Myocyte (in vitro differentiated cells): ENCODE results near the gene REL. TPM values are rescaled to one million over a fixed set of nuclear protein-coding genes. Genes with fewer than 3 reads are reported as not detected.
A peak's percentile ranks its signal among the peaks of the same experiment; 100 is the strongest.
"Not testable (repeated sequence)": the region's sequence is repeated elsewhere in the genome, so short reads cannot be mapped to it uniquely, and the experiment has no call there.

ENCODE experiments used
- DNase-seq: peaks from one replicate; pipeline ENCODE4 v3.0.0-alpha.2; 2012; ENCODE audit warnings: low read depth
- polyA plus RNA-seq: library from polyadenylated mRNA; unstranded; fragments of >200 nt; gene quantifications from one replicate; pipeline ENCODE4 v1.2.1, GENCODE V29; 2012; ENCODE audit warnings: missing spikeins
- total RNA-seq: library from RNA; depleted of rRNA; stranded (reverse); fragments of >200 nt; gene quantifications from 2 replicates; pipeline ENCODE4 v1.2.3, GENCODE V29; 2014

The REL gene
- total RNA-seq, result 4.0 and 4.9 TPM in 2 replicates
- 0.74 TPM for polyA plus RNA-seq

DNA sequence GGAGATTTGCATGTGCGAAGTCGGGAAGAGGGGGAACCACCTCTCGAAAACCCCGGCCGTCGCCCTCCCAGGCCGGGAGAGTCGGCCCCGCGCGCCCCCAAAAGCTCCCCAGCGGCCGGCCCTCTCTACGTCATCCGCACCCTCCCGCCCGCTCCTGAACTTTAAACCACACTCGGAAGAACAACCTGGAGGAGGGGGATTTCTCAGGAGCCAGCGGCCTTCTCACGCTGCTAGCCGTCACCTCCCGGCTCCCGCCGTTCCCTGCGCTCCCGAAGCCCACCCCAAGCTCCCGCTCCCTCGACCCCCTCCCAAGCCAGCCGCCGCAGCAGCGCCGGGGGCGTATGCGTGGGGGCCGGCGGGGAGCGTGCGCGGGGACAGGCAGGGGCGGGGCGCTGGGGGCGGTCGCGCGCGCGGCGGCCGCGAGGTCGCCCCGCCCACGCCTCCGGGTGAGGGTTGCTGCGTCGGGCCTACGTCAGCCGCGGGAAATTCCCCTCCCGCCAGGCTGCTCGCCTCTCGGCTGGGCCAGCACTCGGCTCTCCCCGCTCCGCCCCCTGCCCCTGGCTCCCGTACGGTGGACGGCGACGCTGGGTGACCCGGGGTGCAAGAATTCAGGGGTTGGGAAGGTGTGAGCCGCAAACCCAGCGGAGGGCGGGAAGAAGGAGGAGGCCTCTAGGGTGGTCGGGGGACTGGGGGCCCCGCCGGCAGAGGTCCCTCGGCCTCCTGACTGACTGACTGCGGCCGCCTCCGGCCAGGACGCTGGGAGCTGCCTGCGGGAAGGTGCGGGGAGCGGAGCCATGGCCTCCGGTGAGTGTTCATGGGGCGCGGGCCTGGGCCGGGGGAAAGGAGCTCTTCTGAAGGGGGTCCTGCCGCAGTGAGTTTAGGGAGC, at the start of gene REL:
Gene REL (plus strand): TSS at position 528 of the 886 bp plus-strand sequence. CDS start 267 bp downstream, at position 795.
- peak; percentile 88 for DNase-seq

GRCh38 chr2:60831921-60832320, 49.5 kb upstream of the REL start:
- no peak for DNase-seq

DNA sequence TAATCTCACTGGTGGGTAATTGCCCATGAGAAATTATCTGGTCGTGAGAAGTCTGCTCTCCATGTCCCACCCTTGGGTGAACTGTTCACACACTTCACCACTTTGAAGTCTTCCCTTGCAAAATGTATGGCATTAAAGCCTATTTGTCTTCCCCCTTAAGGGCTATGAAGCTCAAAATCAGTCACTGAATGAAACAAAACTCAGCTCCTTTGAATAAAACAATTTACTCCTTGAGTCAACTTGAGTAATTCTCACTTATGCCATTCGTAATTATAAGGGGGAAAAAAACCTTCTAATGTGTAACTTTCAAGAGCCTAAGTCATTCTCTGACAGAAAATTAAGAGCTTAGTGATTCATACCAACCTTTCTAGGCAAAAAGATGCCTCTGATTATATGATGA, 48.8 kb upstream of the REL start:
- DNase-seq, result no peak

- DNase-seq, result no peak
Measured at GRCh38 chr2:60834270-60834717, 47.1 kb upstream of the REL start.

- no peak for DNase-seq
Measured at GRCh38 chr2:60836491-60836890, 44.9 kb upstream of the REL start.

DNA sequence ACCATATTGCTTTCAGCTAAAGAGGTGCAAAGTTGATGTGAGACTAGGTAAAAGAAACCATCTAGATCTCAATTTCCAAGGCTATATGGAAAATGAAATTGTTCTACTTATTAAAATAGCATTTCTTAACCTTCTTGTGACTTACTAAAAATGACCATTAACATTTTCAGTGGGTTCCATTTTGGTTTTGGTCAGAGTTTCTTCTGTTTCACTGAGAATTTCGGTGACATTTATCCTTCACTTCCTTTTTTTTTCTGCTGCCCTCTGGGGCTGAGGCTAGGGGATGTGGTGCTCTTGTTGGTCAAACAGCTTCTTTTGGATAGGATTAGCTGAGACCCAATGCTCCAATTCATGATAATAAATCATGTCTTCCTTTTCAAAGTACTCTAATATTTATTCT, 44.3 kb upstream of the REL start:
- no peak for DNase-seq

GRCh38 chr2:60838481-60838880, 42.9 kb upstream of the REL start:
- DNase-seq, result no peak

GRCh38 chr2:60839126-60839813, 42.1 kb upstream of the REL start:
- no peak for DNase-seq

- no peak for DNase-seq
Measured at GRCh38 chr2:60840880-60841279, 40.5 kb upstream of the REL start.

DNA sequence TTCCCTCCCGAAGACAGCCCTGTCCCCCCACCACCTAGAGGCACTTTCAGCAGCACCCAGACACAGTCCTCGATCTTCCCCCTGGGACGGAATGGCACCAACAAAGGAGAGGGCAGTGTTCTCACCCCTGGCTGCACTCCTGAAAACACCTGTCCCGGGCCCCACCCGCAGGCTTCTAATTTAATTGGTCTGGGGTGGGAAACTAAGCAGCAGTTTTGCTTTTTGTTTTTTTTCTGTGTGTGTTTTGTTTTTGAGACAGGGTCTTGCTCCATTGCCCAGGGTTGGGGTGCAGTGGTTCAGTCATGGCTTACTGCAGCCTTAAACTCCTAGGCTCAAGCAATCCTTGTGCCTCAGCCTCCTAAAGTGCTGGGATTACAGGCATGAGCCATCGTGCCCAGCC, 38.4 kb upstream of the REL start:
- DNase-seq, result no peak

DNA sequence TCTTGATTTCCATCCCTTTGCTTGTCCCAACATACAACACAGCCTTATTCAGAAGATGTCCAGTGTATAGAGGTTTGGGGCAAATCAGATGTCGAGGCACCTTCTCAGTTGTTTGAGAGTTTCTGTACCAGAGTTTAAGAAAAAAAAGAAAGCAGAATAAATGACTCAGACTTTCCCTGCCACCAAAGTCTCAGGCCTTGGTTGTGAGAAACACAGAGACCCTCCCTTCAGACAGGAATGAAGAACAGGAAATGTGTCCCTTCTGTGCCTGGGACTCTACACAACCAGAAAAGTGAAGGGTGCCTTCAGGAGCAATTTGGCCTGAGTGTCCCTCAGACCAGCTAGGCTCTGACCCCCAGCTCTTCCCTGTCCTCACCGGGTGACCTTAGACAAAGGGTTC, 37.3 kb upstream of the REL start:
- DNase-seq, result no peak

DNA sequence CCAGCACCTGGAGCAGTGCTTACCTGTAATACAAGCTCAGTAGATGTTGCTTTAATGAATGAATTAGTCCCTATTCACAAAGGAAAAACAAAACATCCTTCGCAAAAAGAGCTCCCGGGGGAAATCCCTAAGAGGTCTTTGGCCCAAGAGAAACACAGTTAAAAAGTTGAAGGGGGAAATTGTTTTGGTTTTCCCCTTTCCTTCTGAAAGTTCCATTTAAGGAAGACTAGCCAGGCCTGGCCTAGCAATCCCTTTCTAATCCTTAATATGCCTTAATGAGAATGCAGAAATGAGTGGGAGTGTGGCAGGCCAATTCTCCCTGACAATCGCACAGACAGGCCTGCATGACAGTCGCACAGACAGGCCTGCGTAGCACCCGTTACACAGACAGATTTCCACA, 33.5 kb upstream of the REL start:
- DNase-seq, result no peak

DNA sequence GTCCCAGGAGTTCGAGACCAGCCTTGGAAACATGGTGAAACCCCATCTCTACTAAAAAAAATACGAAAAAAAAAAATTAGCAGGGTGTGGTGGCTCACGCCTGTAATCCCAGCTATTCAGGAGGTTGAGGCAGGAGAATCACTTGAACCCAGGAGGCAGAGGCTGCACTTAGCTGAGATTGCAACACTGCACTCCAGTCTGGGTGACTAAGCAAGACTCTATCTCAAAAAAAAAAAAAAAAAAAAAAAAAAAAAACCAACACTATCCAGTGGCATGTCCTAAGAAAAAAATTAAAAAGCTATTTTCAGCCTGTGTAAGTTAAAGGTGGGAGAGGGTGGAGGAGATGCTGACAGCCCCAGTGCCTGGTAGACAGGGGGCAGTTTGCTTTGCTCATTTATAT, 32.2 kb upstream of the REL start:
- no peak for DNase-seq

- no peak for DNase-seq
Measured at GRCh38 chr2:60852282-60852860, 29.0 kb upstream of the REL start.

- no peak for DNase-seq
Measured at GRCh38 chr2:60853531-60853930, 27.8 kb upstream of the REL start.

GRCh38 chr2:60855989-60856669, 25.2 kb upstream of the REL start:
- no peak for DNase-seq

DNA sequence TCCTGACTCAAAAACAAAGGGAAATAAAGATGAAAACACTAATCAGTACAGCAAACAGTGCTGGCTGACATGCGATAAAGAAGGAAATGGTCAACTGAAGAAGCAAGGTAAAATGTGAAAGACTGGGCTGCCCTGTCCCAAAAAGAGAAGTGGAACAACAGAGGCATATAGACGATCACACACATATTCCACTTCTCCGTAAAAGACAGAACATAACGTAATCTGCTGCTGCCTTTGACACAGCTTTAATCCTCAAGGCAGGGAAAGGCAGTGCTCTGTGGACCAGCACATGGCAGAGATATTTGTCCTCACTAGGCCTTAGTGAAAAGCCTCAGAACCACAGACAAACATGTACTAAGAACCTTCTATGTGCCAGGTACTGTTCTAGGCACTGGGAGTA, 24.3 kb upstream of the REL start:
- no peak for DNase-seq

- no peak for DNase-seq
Measured at GRCh38 chr2:60858897-60859311, 22.5 kb upstream of the REL start.

DNA sequence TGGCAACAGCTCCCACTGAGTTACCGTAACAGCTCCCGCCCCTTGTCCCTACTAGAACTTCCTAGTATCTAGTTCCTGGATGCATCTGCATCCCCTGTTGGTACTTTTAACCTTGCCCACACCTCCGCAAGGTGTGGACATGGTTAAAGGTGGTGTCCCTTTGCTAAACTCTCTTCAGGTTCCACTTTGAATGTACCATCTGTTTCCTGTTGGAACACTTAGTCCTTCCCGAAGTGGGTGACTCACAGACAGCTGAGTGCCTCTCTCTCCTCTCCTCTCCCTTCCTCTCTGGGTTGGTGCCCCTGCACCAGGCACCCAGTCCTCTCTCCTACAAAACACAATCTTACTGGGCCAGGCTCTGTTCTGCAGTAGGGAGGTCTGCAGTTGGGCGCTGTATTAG, 19.6 kb upstream of the REL start:
- no peak for DNase-seq

DNA sequence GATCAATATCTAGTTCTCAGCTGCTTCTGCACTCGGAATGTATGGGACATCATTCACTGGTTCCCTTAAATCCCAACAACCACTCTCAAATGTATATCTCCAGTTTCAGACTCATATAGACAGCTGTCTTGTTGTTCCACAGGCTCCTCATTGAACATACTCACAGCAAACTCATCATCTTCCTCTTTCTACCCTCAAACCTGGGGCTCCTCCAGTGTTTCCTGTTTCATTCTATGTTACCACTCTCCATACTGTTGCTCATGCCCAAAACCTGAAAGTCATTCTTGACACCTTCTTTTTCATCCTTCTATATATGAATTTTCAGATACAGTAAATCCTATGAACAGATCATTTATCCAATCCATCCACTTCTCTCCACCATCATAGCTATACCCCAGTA, 18.7 kb upstream of the REL start:
- no peak for DNase-seq

- not testable (repeated sequence) for DNase-seq
Measured at GRCh38 chr2:60865361-60865760, 16.0 kb upstream of the REL start.

DNA sequence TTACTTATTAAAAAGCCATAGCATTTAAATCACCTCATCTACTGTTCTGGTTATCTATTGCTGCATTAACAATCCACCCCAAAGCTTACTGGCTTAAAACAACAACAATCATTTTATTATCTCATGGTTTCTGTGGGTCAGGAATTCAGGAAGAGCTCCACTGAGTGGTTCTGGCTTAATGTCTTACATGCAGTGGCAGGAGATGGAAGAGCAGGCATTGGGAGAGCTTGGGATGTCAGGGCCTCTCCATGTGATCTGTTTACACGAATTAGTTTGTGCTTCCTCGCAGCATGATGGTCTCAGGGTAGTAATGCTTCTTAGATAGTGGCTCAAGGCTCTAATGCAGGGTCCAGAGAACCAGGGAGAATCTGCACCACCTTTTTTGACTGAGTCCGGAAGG, 14.4 kb upstream of the REL start:
- no peak for DNase-seq
